ENCODE measurements around the gene MRPS7. TPM values are rescaled to one million over a fixed set of nuclear protein-coding genes. Genes with fewer than 3 reads are reported as not detected.

MRPS7 gene
- total and polyA plus RNA-seq, 2 of the 8 experiments (the other 6 are each of a cell fraction or from before 2014, with no cell fraction given): 63.4 to 79.4 TPM

DNA sequence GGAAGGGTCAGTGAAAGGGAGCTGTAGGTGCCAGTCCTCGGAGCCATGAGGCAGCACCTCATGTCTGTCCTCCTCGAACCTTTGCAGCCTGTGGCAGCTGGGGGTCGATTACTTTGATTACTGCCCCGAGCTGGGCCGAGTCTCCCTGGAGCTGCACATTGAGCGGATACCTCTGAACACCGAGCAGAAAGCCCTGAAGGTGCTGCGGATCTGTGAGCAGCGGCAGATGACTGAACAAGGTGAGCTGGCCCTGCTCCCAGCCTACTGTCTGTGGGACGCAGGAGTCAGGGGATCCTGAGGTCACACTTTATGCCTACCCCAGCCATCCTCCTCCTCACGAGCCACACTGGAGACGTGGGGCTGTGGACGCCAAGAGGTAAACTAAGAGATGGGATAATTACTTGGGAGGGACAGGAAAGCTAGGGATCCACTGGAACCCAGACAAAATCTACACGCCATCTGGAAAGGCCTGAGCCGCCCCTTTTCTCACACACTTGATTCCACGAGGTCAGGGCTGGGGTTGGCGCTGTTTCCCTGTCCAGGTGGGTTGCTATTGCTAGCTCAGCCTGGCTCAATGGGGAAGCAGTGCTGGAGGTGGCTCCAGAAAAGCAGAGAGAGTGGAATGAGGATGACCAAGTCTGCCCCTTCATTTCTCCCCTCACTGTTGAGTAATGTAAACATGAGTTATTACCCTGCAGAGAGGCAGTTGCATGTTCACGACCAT, 29.8 kb upstream of the MRPS7 start (continued):
- TF ChIP-seq RNF2 (IDR thresholded peaks at IDR 0.05; ENCODE audit: borderline replicate concordance, low read depth, low read length, missing control alignments, poor library complexity, severe bottlenecking) (no peak), TAF7 (optimal IDR thresholded peaks at IDR 0.05; ENCODE audit: borderline replicate concordance, low read depth, low read length) (no peak), CBX8 (IDR thresholded peaks at IDR 0.05; ENCODE audit: borderline replicate concordance, low read depth, low read length) (no peak), BCL11A (IDR thresholded peaks at IDR 0.05; ENCODE audit: low read depth in 2 of 2, low read length in 2 of 2) (no peak), CHD1 (IDR thresholded peaks at IDR 0.05; ENCODE audit: low read depth, low read length) (no peak), SUZ12 (IDR thresholded peaks at IDR 0.05; ENCODE audit: low read length) (no peak), TBP (IDR thresholded peaks at IDR 0.05; ENCODE audit: low read depth, low read length) (no peak)
- TF ChIP-seq, protein P1, sequence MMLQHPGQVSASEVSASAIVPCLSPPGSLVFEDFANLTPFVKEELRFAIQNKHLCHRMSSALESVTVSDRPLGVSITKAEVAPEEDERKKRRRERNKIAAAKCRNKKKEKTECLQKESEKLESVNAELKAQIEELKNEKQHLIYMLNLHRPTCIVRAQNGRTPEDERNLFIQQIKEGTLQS (IDR thresholded peaks at IDR 0.05; ENCODE audit: insufficient read depth, low read depth, low read length): no peak
- TF ChIP-seq, protein P2, sequence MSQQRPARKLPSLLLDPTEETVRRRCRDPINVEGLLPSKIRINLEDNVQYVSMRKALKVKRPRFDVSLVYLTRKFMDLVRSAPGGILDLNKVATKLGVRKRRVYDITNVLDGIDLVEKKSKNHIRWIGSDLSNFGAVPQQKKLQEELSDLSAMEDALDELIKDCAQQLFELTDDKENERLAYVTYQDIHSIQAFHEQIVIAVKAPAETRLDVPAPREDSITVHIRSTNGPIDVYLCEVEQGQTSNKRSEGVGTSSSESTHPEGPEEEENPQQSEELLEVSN (IDR thresholded peaks at IDR 0.05): no peak
